NCI-H1694 (cell line): Measurements from ENCODE around the gene DDR2.
"Not testable (repeated sequence)": the region's sequence is repeated elsewhere in the genome, so short reads cannot be mapped to it uniquely, and the experiment has no call there.

ENCODE experiments used
- DNase-seq: peaks from one replicate; lab custom pipeline; 2025; lab: John Stamatoyannopoulos, UW

Gene DDR2

GRCh38 chr1:162725301-162725837 is 93.1 kb downstream of the DDR2 start:
- no peak for DNase-seq

GRCh38 chr1:162726555-162726954 is 94.3 kb downstream of the DDR2 start:
- no peak for DNase-seq

- DNase-seq: not testable (repeated sequence)
Observed at GRCh38 chr1:162727493-162727892, 95.2 kb downstream of the DDR2 start.

- no peak for DNase-seq
Observed at GRCh38 chr1:162728573-162728972, 96.3 kb downstream of the DDR2 start.

- not testable (repeated sequence) for DNase-seq
Observed at GRCh38 chr1:162729195-162729774, 97.0 kb downstream of the DDR2 start.

GRCh38 chr1:162732094-162732493 is 99.8 kb downstream of the DDR2 start:
- no peak for DNase-seq

GRCh38 chr1:162732566-162733335 is 100.5 kb downstream of the DDR2 start:
- DNase-seq: no peak

GRCh38 chr1:162733336-162733590 is 101.0 kb downstream of the DDR2 start:
- DNase-seq: no peak

- no peak for DNase-seq
Observed at GRCh38 chr1:162734047-162734446, 101.8 kb downstream of the DDR2 start.

- no peak for DNase-seq
Observed at GRCh38 chr1:162736184-162736583, 103.9 kb downstream of the DDR2 start.

- no peak for DNase-seq
Observed at GRCh38 chr1:162736633-162737067, 104.4 kb downstream of the DDR2 start.

- DNase-seq: no peak
Observed at GRCh38 chr1:162740755-162741154, 108.5 kb downstream of the DDR2 start.

- DNase-seq: no peak
Observed at GRCh38 chr1:162741574-162741973, 109.3 kb downstream of the DDR2 start.

- not testable (repeated sequence) for DNase-seq
Observed at GRCh38 chr1:162746264-162746942, 114.1 kb downstream of the DDR2 start.

GRCh38 chr1:162753001-162753658 is 120.9 kb downstream of the DDR2 start:
- no peak for DNase-seq

GRCh38 chr1:162753998-162754585 is 121.8 kb downstream of the DDR2 start:
- DNase-seq: no peak

GRCh38 chr1:162755306-162755705 is 123.0 kb downstream of the DDR2 start:
- DNase-seq: no peak

- no peak for DNase-seq
Observed at GRCh38 chr1:162756523-162756922, 124.3 kb downstream of the DDR2 start.

GRCh38 chr1:162757476-162757875 is 125.2 kb downstream of the DDR2 start:
- DNase-seq: no peak

GRCh38 chr1:162765788-162766187 is 133.5 kb downstream of the DDR2 start:
- no peak for DNase-seq

- DNase-seq: no peak
Observed at GRCh38 chr1:162772571-162773154, 140.4 kb downstream of the DDR2 start.

GRCh38 chr1:162774007-162774406 is 141.7 kb downstream of the DDR2 start:
- DNase-seq: no peak
